ENCODE results near the gene CSNK1G3.
"Not testable (repeated sequence)": the region's sequence is repeated elsewhere in the genome, so short reads cannot be mapped to it uniquely, and the experiment has no call there.

The CSNK1G3 gene

DNA sequence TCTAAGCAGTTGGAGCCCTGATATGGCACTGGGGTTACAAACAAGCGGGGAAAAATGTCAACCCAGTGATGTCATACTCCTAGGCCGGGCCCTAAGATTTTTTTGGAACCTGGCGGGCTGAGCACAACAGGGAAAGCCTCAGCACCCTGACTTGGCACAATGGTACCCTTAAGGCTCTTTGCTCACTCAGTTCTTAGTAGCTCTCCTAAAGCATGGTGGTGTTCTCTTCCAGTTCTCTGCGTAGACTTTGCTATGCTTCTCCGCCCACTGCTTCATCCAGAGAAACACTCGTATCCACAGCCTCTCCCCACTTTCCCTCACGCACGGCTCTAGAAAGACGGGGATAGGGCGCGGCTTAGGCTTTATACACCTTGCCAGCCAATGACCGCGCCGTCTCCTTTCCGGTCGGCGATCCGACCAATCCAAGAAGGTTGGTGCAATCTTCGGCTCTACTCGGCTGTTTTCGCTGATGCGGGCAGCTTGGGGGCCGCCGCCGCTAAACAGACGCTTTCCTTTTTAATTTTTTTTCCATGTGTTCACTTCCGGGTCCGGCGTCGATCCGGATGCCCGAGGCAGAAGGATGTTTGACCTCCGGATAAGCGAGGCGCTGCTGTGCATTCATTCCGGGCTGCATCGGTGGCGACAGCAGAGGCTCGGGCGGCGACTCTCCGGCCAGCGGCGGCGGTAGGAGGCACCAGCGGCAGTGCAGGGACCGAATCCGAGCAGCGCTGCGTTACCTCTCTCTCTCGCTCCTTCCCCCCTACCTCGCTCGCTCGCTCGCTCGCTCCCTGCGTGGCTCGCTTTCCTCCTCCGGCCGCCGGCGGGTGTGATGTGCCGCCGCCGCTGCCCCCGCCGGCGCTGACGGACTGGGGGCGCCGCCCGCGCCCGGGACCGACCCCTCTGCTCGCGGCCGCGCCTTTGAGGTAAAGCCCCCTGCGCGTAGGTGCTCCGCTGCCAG, at the start of gene CSNK1G3:
CSNK1G3 (plus strand) TSS at position 530 of the 958 bp plus-strand sequence. CDS start 33,487 bp downstream, outside the sequence.
- peak; percentile 96 for DNase-seq (ENCODE audit: low spot score)

DNA sequence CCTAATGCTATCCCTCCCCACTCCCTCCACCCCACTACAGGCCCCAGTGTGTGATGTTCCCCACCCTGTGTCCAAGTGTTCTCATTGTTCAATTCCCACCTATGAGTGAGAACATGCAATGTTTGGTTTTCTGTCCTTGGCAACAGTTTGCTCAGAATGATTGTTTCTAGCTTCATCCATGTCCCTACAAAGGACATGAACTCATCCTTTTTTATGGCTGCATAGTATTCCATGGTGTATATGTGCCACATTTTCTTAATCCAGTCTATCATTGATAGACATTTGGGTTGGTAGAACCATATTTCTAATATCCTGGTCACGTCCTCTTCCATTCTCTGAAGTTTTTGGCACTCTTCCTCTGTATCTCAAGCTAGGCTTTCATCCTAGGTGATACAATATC, 45.1 kb upstream of the CSNK1G3 start:
- DNase-seq (ENCODE audit: low spot score) = not testable (repeated sequence)

GRCh38 chr5:123471385-123471784, 40.6 kb upstream of the CSNK1G3 start:
- no peak for DNase-seq (ENCODE audit: low spot score)

DNA sequence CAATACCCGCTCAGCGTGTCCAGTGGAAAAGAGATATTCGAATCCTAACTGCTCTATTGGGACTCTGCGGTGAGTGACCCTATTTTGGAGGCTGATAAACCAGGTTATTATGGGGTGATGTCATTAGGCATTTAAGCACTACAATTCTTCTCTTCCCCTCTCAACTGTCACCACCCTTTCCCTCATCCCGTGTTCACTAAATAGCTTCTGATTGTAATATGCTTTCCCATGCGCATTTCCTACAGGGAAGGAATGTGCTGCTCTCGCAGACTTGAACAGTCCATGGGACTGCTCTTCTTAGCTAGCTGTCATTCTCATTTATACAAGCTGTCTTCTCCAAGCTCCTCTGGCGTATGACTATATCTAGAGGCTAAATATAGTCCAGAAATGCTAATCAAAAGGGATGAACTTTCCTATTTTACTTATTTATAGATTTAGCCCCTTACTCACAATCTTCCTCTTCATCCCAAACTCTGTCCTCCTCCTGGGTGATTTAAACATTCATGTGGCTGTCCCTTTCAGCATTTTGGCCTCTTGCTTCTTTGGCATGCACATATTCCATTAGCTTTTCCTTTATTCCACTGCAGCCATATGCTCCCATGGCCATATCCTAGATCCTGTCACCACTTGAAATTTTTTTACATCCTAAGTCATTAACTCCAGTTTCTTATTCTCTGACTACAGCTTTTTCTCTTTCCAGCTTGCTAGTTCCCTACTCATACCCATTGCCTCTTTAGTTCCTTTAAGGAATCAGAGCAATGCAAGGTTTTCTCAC, 39.6 kb upstream of the CSNK1G3 start:
- DNase-seq (ENCODE audit: low spot score) = no peak

DNA sequence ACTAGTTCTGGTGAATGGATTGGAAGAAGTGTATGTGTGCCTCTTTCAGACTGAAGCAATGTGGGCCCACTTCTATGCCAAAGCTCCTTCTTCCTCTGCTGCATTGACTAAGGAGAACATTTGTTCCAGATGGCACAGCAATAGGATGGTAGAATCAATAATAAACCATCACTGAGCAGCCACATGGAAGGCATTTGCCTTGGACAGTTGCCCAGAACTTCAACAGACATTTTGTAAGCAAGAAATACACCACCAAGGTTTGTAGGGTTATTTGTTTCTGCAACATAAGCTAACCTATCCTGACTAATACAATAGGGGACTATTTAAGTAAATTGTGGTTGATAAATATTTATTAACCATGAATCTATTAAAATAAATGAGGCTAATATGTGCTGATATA, 37.7 kb upstream of the CSNK1G3 start:
- no peak for DNase-seq (ENCODE audit: low spot score)

GRCh38 chr5:123476731-123477130, 35.2 kb upstream of the CSNK1G3 start:
- DNase-seq (ENCODE audit: low spot score) = no peak

DNA sequence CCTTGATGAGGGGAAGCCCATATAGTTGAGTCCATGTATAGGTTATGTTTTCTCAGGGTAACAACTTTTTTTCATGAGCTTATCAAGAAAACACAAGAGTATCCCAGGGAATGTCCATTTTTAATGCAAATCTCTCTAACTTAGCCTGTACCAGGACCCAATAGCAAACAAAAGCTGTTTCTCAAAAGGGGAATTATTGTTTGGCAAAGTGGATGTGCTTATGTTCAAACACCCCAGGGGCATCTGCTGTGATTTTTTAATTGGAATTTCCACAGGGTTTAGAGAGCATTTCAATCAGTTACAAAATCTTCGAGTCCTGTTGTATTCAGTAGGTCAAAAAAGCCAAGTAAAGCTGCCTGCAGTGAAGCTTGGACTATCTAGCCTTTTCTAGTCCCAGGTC, 33.4 kb upstream of the CSNK1G3 start:
- DNase-seq (ENCODE audit: low spot score) = no peak

DNA sequence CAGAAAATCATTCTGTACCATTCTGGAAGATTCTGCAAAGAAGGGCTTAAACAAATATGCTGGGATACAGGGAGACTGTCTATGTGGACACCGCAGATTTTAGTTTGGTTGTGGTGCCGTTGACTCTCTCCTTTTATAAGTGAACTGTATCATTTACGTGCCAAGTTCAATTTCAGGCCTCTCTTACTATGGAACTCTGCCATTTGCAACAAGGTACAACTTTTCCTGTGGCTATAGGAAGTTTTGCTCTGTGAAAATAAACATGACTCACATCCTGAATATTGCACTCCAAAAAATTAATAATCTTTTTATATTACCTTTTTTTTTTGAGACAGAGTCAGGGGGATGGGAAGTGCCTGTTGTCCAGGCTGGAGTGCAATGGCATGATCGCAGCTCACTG, 29.7 kb upstream of the CSNK1G3 start:
- no peak for DNase-seq (ENCODE audit: low spot score)

- no peak for DNase-seq (ENCODE audit: low spot score)
These were observed 28.4 kb upstream of the CSNK1G3 start for GRCh38 chr5:123483446-123484077.

- DNase-seq (ENCODE audit: low spot score) = no peak
These were observed 26.7 kb upstream of the CSNK1G3 start for GRCh38 chr5:123485275-123485674.

GRCh38 chr5:123486951-123487655, 24.9 kb upstream of the CSNK1G3 start:
- no peak for DNase-seq (ENCODE audit: low spot score)

DNA sequence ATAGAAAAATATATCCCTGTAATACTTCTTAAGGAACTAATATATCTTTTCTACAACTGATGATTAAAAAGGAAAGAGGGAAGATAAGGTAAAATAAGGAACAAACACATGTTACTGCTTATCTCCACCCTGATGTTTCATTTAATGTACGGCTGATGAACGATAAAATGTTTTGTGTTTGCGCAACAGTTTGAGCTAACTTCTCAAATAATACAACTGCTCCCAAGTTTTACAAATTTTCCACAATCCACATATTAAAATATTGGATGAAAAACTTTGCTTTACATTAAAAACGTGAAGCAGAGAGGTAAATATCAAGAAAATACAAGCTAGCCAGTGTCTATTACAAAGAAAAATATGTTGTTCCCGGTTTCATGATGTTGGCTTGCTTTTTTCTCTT, 21.0 kb upstream of the CSNK1G3 start:
- DNase-seq (ENCODE audit: low spot score) = no peak

DNA sequence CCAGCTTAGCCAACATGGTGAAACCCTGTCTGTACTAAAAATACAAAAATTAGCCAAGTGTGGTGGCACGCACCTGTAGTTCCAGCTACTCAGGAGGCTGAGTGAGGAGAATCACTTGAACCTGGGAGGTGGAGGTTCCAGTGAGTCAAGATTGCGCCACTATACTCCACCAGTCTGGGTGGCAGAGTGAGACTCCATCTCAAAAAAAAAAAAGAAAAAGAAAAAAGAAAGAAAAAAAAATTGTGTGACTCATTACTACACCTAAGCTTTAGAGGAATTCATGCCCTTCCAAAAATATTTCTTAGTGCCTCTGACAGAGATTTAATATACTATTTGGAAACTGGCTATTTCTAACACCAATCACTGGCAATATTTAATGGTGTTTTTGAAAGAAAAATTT, 16.8 kb upstream of the CSNK1G3 start:
- DNase-seq (ENCODE audit: low spot score) = not testable (repeated sequence)

- no peak for DNase-seq (ENCODE audit: low spot score)
These were observed 15.1 kb upstream of the CSNK1G3 start for GRCh38 chr5:123496892-123497291.

DNA sequence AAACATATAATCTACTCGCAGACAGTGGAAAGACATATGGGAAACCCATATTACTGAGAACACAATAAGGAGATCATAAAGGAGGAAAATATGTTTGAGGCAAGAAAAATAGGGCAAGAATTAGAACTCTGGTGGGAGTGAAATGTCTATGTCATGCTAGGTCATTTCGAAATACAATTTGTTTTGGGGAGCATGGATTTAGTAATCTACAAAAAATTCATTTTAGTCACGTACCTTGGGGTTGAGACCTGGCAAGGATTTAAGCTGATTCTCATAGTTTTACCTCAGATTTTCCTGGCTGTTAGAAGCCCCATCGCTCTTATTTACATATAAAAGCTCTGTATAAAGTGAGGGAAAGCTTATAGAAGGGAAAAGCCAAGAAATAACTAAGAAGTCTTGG, 11.5 kb upstream of the CSNK1G3 start:
- no peak for DNase-seq (ENCODE audit: low spot score)

GRCh38 chr5:123502120-123502519, 9.9 kb upstream of the CSNK1G3 start:
- DNase-seq (ENCODE audit: low spot score) = no peak

GRCh38 chr5:123503299-123503698, 8.7 kb upstream of the CSNK1G3 start:
- no peak for DNase-seq (ENCODE audit: low spot score)

DNA sequence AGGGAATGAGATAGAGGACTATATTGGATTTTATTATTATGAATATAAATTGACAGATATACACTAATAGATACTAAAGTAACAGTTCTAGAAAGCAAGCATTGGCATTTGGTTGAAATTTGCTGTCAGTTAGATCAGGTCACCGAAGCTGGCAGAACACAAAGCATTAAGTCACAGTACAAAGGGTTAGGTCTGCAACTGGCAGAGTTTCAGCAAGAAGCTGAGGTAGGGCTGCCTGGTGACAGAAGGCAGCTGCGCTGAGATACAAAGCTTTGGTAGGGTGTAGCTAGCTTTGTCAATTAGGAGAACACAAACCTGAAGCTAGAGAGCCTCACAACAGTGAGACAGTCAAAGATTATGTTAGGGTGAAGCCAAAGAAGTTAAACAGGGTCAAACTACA, 6.3 kb upstream of the CSNK1G3 start:
- no peak for DNase-seq (ENCODE audit: low spot score)

DNA sequence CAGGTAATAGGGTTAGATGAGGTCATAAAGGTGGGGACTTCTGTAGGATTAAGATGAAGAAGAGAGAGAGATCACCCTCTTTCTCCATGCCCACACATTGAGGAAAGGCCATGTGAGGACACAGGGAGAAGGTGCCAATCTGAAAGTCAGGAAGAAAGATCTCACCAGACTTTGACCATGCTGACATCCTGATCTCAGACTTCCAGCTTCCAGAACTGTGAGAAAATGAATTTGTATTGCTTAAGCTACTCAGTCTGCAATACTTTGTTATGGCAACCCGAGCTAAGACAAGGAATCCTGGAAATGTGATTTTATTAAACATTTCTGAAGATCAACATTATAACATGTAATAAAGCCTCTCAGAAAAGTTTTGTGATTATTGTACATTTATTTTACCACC, 3.5 kb upstream of the CSNK1G3 start:
- no peak for DNase-seq (ENCODE audit: low spot score)

- DNase-seq (ENCODE audit: low spot score) = no peak
These were observed 708 bp upstream of the CSNK1G3 start for GRCh38 chr5:123511290-123511647.

- DNase-seq (ENCODE audit: low spot score) = peak; percentile 21
These were observed 859 bp downstream of the CSNK1G3 start for GRCh38 chr5:123512611-123513461.

All from kidney capillary endothelial cell (primary cell).